ENCODE results near the gene CNIH2. TPM values are rescaled to one million over a fixed set of nuclear protein-coding genes. Genes with fewer than 3 reads are reported as not detected.
A peak's percentile ranks its signal among the peaks of the same experiment; 100 is the strongest.

The CNIH2 gene
- total RNA-seq, 1 donor from 2014 or later: 46.0 TPM

- Mint-ChIP-seq H3K36me3 (ENCODE audit: low read depth) (peaks cover 11% of the 10 kb centered on the region), H3K4me1 (peaks cover 22% of the 10 kb centered on the region), H3K27ac (ENCODE audit: unreplicated experiment) (no peak overlapping the region), H3K4me3 (peak overlapping the region; percentile 74), H3K27me3 (ENCODE audit: low read depth) (peaks cover 5% of the 10 kb centered on the region), H3K9me3 (no peaks in the 10 kb centered on the region)
- TF ChIP-seq CTCF (conservative IDR thresholded peaks at IDR 0.05): no peak
- DNase-seq (ENCODE audit: low read depth, low spot score): no peak
Measured at GRCh38 chr11:66263785-66264184, 14.2 kb upstream of the CNIH2 start.

- Mint-ChIP-seq H3K4me3 (peak overlapping the region; percentile 74), H3K27ac (ENCODE audit: unreplicated experiment) (no peak overlapping the region), H3K36me3 (ENCODE audit: low read depth) (peaks cover 7% of the 10 kb centered on the region), H3K27me3 (ENCODE audit: low read depth) (peaks cover 5% of the 10 kb centered on the region), H3K9me3 (no peaks in the 10 kb centered on the region), H3K4me1 (peaks cover 20% of the 10 kb centered on the region)
- no peak for TF ChIP-seq CTCF (conservative IDR thresholded peaks at IDR 0.05)
- DNase-seq (ENCODE audit: low read depth, low spot score): no peak
Measured at GRCh38 chr11:66264383-66264782, 13.6 kb upstream of the CNIH2 start.

GRCh38 chr11:66264914-66265313 lies 13.1 kb upstream of the CNIH2 start:
- Mint-ChIP-seq H3K4me3 (peak overlapping the region; percentile 74), H3K27ac (ENCODE audit: unreplicated experiment) (no peak overlapping the region), H3K36me3 (ENCODE audit: low read depth) (peaks cover 4% of the 10 kb centered on the region), H3K4me1 (peaks cover 23% of the 10 kb centered on the region), H3K9me3 (no peaks in the 10 kb centered on the region), H3K27me3 (ENCODE audit: low read depth) (peaks cover 5% of the 10 kb centered on the region)
- no peak for DNase-seq (ENCODE audit: low read depth, low spot score)
- peak; percentile 48 for TF ChIP-seq CTCF (conservative IDR thresholded peaks at IDR 0.05)

- Mint-ChIP-seq H3K4me1 (peaks cover 25% of the 10 kb centered on the region), H3K27ac (ENCODE audit: unreplicated experiment) (no peak overlapping the region), H3K27me3 (ENCODE audit: low read depth) (peaks cover 5% of the 10 kb centered on the region), H3K4me3 (no peak overlapping the region), H3K9me3 (no peaks in the 10 kb centered on the region), H3K36me3 (ENCODE audit: low read depth) (peaks cover 4% of the 10 kb centered on the region)
- TF ChIP-seq CTCF (conservative IDR thresholded peaks at IDR 0.05): no peak
- DNase-seq (ENCODE audit: low read depth, low spot score): no peak
Measured at GRCh38 chr11:66265531-66266377, 12.2 kb upstream of the CNIH2 start.

- no peak for TF ChIP-seq CTCF (conservative IDR thresholded peaks at IDR 0.05)
- H3K27ac Mint-ChIP-seq (ENCODE audit: unreplicated experiment): peak overlapping the region; percentile 86
- H3K4me1 Mint-ChIP-seq: peaks cover 25% of the 10 kb centered on the region
- peaks cover 6% of the 10 kb centered on the region for H3K36me3 Mint-ChIP-seq (ENCODE audit: low read depth)
- H3K9me3 Mint-ChIP-seq: no peaks in the 10 kb centered on the region
- peak overlapping the region; percentile 93 for H3K4me3 Mint-ChIP-seq
- peaks cover 5% of the 10 kb centered on the region for H3K27me3 Mint-ChIP-seq (ENCODE audit: low read depth)
- no peak for DNase-seq (ENCODE audit: low read depth, low spot score)
Measured at GRCh38 chr11:66266378-66267038, 11.5 kb upstream of the CNIH2 start.

Data from neural crest cell (in vitro differentiated cells).